WTC11 (cell line): ENCODE data around the gene DDAH2. TPM values are rescaled to one million over a fixed set of nuclear protein-coding genes. Genes with fewer than 3 reads are reported as not detected.

Experiments
- ATAC-seq: fragments of 200-7000 bp; cut with Tn5 transposase; 2 replicates; pipeline ENCODE4 v1.10.0; 2021; ENCODE audit warnings: mild to moderate bottlenecking, moderate library complexity
- CTCF ChIA-PET: fragments of 300-600 bp; sonication (Branson Sonifier 250); formaldehyde crosslinking; loops from one replicate; lab custom pipeline; 2021; ENCODE audit warnings: antibody characterized with exemption; lab: Charles Lee
- POLR2A ChIA-PET: fragments of 350-600 bp; sonication (Branson Sonifier 250); formaldehyde crosslinking; loops from one replicate; lab custom pipeline; 2021; ENCODE audit warnings: antibody characterized with exemption; lab: Charles Lee
- DNase-seq: peaks from one replicate; pipeline ENCODE4 v3.0.0; 2021; ENCODE audit warnings: low spot score
- H3K27ac Mint-ChIP-seq: 2 replicates; pipeline ENCODE4 v1.8.0; 2021; ENCODE audit warnings: mixed read lengths
- H3K27me3 Mint-ChIP-seq: 2 replicates; pipeline ENCODE4 v1.8.0; 2021; ENCODE audit warnings: low read depth, mild to moderate bottlenecking, moderate library complexity, mixed read lengths
- H3K36me3 Mint-ChIP-seq: 2 replicates; pipeline ENCODE4 v1.8.0; 2021; ENCODE audit warnings: mixed read lengths
- H3K4me1 Mint-ChIP-seq: 2 replicates; pipeline ENCODE4 v1.8.0; 2022; ENCODE audit warnings: mixed read lengths
- H3K4me3 Mint-ChIP-seq: 2 replicates; pipeline ENCODE4 v1.8.0; 2021; ENCODE audit warnings: mild to moderate bottlenecking, moderate library complexity, mixed read lengths
- H3K9me3 Mint-ChIP-seq: 2 replicates; pipeline ENCODE4 v1.8.0; 2021; ENCODE audit warnings: mixed read lengths
- AR ChIP-seq: fragments of 250-450 bp; sonication (Bioruptor Pico); IDR thresholded peaks from 2 replicates; pipeline ENCODE4 v1.9.0; 2021; ENCODE audit warnings: mild to moderate bottlenecking
- ATF6 ChIP-seq: sonication (generic); formaldehyde crosslinking; IDR thresholded peaks from 2 replicates; pipeline ENCODE4 v1.8.1; 2023; ENCODE audit warnings: mild to moderate bottlenecking, missing genetic modification reagents
- CREB1 ChIP-seq: sonication (generic); formaldehyde crosslinking; IDR thresholded peaks from 2 replicates; pipeline ENCODE4 v1.8.0; 2023; ENCODE audit warnings: mild to moderate bottlenecking, missing genetic modification reagents
- CREM ChIP-seq: sonication (generic); formaldehyde crosslinking; IDR thresholded peaks from 2 replicates; pipeline ENCODE4 v1.8.1; 2022; ENCODE audit warnings: mild to moderate bottlenecking, missing genetic modification reagents, moderate library complexity
- E2F1 ChIP-seq: sonication (generic); formaldehyde crosslinking; IDR thresholded peaks from 2 replicates; pipeline ENCODE4 v1.8.0; 2022; ENCODE audit warnings: mild to moderate bottlenecking, missing genetic modification reagents
- EMX1 ChIP-seq: fragments of 250-450 bp; sonication (Bioruptor Pico); IDR thresholded peaks from 2 replicates; pipeline ENCODE4 v1.8.0; 2021; ENCODE audit warnings: mild to moderate bottlenecking
- ESRRA ChIP-seq: sonication (generic); formaldehyde crosslinking; IDR thresholded peaks from 2 replicates; pipeline ENCODE4 v1.8.1; 2022; ENCODE audit warnings: mild to moderate bottlenecking, missing genetic modification reagents, borderline replicate concordance
- GTF2I ChIP-seq: fragments of 250-450 bp; sonication (Bioruptor Pico); conservative IDR thresholded peaks from 2 replicates; pipeline ENCODE4 v1.4.0; 2021; ENCODE audit warnings: mild to moderate bottlenecking
- IRF1 ChIP-seq: sonication (generic); formaldehyde crosslinking; IDR thresholded peaks from 2 replicates; pipeline ENCODE4 v1.8.0; 2023; ENCODE audit warnings: missing genetic modification reagents
- JUN ChIP-seq: sonication (generic); formaldehyde crosslinking; IDR thresholded peaks from 2 replicates; pipeline ENCODE4 v1.8.0; 2023; ENCODE audit warnings: mild to moderate bottlenecking, missing genetic modification reagents
- NFE2L1 ChIP-seq: sonication (generic); formaldehyde crosslinking; IDR thresholded peaks from 2 replicates; pipeline ENCODE4 v1.8.1; 2023; ENCODE audit warnings: missing genetic modification reagents
- NR1H2 ChIP-seq: sonication (generic); formaldehyde crosslinking; IDR thresholded peaks from 2 replicates; pipeline ENCODE4 v1.9.0; 2021; ENCODE audit warnings: mild to moderate bottlenecking, moderate library complexity, missing genetic modification reagents
- NR2C2 ChIP-seq: sonication (generic); formaldehyde crosslinking; IDR thresholded peaks from 2 replicates; pipeline ENCODE4 v1.8.0; 2022; ENCODE audit warnings: mild to moderate bottlenecking, missing genetic modification reagents
- NR3C1 ChIP-seq: sonication (generic); formaldehyde crosslinking; conservative IDR thresholded peaks from 2 replicates; pipeline ENCODE4 v1.8.1; 2023; ENCODE audit warnings: low read depth, mild to moderate bottlenecking, missing genetic modification reagents
- PRRX2 ChIP-seq: fragments of 250-450 bp; sonication (Bioruptor Pico); IDR thresholded peaks from 2 replicates; pipeline ENCODE4 v1.8.0; 2021; ENCODE audit warnings: mild to moderate bottlenecking
- SMAD4 ChIP-seq: sonication (generic); formaldehyde crosslinking; IDR thresholded peaks from 2 replicates; pipeline ENCODE4 v1.8.0; 2022; ENCODE audit warnings: mild to moderate bottlenecking, missing genetic modification reagents
- USF1 ChIP-seq: sonication (generic); formaldehyde crosslinking; IDR thresholded peaks from 2 replicates; pipeline ENCODE4 v1.8.0; 2022; ENCODE audit warnings: mild to moderate bottlenecking, missing genetic modification reagents
- ZNF219 ChIP-seq: sonication (generic); formaldehyde crosslinking; IDR thresholded peaks from 2 replicates; pipeline ENCODE4 v1.8.0; 2023; ENCODE audit warnings: missing genetic modification reagents, mild to moderate bottlenecking, borderline replicate concordance
- ZNF232 ChIP-seq: sonication (generic); formaldehyde crosslinking; IDR thresholded peaks from 2 replicates; pipeline ENCODE4 v1.8.0; 2022; ENCODE audit warnings: mild to moderate bottlenecking, missing genetic modification reagents
- ZNF317 ChIP-seq: sonication (generic); formaldehyde crosslinking; IDR thresholded peaks from 2 replicates; pipeline ENCODE4 v1.8.1; 2023; ENCODE audit warnings: low read depth, mild to moderate bottlenecking, moderate library complexity, missing genetic modification reagents, borderline replicate concordance
- ZNF532 ChIP-seq: fragments of 250-450 bp; sonication (Bioruptor Pico); IDR thresholded peaks from 2 replicates; pipeline ENCODE4 v1.9.0; 2021; ENCODE audit warnings: mild to moderate bottlenecking, borderline replicate concordance
- total RNA-seq: library from RNA; stranded (reverse); gene quantifications from 3 replicates; pipeline ENCODE4 v1.2.3, GENCODE V29; 2021

Gene DDAH2
- total RNA-seq, 1 experiment from 2014 or later, result 67.3 TPM

- TF ChIP-seq E2F1 (no peak), JUN (CRISPR knock-in tag) (no peak), ESRRA (no peak), SMAD4 (CRISPR knock-in tag) (no peak), ZNF219 (CRISPR knock-in tag) (no peak), ZNF532 (CRISPR knock-in tag) (no peak)
Measured at GRCh38 chr6:31749301-31750036, 20.4 kb upstream of the DDAH2 start (continued).

- ATAC-seq (no peak), DNase-seq (no peak)
- Mint-ChIP-seq H3K27ac (peak overlapping the region; percentile 83), H3K4me1 (peaks cover 17% of the 10 kb centered on the region), H3K9me3 (no peaks in the 10 kb centered on the region), H3K36me3 (peaks cover 25% of the 10 kb centered on the region), H3K4me3 (no peak overlapping the region), H3K27me3 (no peaks in the 10 kb centered on the region; the same call in 1 of the 2 replicates)
- no peak for TF ChIP-seq CREB1
- TF ChIP-seq EMX1 (CRISPR knock-in tag), result no peak
- no peak for TF ChIP-seq NFE2L1
- no peak for TF ChIP-seq ZNF232 (CRISPR knock-in tag)
- no peak for TF ChIP-seq ZNF317 (CRISPR knock-in tag)
- no peak for TF ChIP-seq AR (CRISPR knock-in tag)
- no peak for TF ChIP-seq PRRX2 (CRISPR knock-in tag)
- TF ChIP-seq CREM (CRISPR knock-in tag), result no peak
- TF ChIP-seq GTF2I (CRISPR knock-in tag), result no peak
- no peak for TF ChIP-seq NR3C1
- TF ChIP-seq ATF6, result no peak
- TF ChIP-seq IRF1 (CRISPR knock-in tag), result no peak
- no peak for TF ChIP-seq NR2C2 (CRISPR knock-in tag)
- TF ChIP-seq USF1 (CRISPR knock-in tag), result no peak
- no peak for TF ChIP-seq NR1H2 (CRISPR knock-in tag)
- CTCF ChIA-PET, result interaction anchor here (0.6 to 1.4 kb wide), 2 partner anchors 26 to 55 kb away, joined by 3 to 4 read pairs; no protein-coding TSS in a partner anchor
- POLR2A ChIA-PET, result no interaction called here
Measured at GRCh38 chr6:31744422-31744821, 15.3 kb upstream of the DDAH2 start.
